CMK (cell line): ENCODE measurements around the gene TSHB.

ENCODE experiments used
- DNase-seq: peaks from one replicate; pipeline ENCODE4 v3.0.0-alpha.2; 2010; ENCODE audit warnings: low read depth

TSHB gene

DNA sequence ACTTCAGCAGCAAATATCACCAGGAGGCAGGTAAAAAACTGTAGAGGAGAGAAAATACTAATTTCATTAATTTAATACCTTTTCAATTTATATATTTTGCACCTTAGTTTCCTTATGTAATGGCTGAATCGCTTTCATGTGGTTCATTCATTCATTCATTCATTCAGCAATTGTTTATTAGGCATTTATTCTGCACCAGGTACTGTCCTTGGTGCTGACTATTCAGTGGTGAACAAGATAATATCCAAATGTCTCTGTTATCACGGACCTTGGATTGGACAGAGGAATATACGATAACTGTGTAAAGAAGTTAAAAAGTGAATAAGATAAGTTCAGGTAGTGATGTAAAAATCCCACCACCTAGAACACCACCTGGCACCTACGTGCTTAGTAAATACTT is 30.9 kb downstream of the TSHB start:
- no peak for DNase-seq

DNA sequence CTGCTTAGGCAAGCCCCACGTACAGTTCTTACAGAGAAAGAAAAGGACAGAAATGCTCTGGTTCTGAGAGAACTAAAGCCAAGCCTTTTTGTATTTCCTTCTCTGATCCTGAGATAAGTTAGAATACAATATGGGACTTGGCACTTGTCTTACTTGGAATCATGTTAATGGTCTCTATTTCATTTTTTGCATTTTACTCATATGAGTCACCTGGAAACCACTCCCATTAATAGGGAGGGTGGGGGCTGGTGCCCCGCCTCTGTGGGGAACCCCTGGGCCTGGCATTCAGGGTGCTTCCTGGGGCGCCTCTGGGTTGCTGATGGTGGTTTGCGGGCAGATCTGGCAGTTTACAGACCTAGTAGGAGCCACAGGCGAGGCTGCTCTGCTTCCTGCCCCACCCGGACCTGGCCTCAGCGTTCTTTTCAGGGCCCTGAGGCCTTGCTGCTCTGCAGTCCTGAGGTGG is 32.9 kb downstream of the TSHB start:
- peak; percentile 54 for DNase-seq

DNA sequence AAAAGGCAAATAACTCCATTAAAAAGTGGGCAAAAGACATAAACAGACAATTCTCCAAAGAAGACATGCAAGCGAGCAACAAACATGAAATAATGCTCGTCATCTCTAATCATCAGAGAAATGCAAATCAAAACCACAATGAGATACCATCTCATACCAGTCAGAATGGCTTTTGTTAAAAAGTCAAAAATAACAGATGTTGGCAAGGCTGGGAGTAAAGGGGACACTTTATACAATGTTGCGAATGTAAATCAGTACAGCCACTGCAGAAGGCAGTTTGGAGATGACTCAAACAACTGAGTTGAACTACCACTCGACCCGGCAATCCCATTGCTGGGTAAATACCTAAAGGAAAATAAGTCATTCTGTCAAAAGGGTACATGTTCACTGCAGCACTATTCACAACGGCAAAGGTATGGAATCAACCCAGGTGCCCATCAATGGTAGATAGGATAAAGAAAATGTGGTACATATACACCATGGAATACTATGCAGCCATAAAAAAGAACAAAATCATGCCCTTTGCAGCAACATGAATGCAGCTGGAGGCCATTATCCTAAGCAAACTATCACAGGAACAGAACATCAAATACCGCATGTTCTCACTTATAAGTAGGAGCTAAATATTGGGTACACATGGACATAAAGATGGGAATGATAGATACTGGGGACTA is 33.7 kb downstream of the TSHB start:
- DNase-seq: no peak

DNA sequence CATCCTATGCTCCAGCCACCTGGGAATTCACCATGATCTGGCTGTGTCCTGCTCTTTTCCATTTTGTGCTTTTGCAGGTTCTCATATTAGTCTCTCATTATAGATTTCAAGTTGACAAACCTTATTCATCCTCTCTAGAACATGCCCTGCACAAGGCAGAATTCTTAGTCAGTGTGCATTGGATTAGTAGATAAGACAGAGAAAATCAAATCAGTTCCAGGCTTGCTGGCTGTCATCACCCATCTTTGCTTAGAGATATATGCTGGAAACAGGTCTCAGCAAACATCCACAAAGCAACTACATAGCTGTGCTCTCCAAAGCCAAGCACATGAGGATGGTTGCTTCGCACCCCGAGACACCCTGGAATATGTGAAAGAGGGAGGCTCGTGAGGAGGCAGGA is 34.8 kb downstream of the TSHB start:
- no peak for DNase-seq

- no peak for DNase-seq
Observed at GRCh38 chr1:115065021-115065420, 35.4 kb downstream of the TSHB start.

DNA sequence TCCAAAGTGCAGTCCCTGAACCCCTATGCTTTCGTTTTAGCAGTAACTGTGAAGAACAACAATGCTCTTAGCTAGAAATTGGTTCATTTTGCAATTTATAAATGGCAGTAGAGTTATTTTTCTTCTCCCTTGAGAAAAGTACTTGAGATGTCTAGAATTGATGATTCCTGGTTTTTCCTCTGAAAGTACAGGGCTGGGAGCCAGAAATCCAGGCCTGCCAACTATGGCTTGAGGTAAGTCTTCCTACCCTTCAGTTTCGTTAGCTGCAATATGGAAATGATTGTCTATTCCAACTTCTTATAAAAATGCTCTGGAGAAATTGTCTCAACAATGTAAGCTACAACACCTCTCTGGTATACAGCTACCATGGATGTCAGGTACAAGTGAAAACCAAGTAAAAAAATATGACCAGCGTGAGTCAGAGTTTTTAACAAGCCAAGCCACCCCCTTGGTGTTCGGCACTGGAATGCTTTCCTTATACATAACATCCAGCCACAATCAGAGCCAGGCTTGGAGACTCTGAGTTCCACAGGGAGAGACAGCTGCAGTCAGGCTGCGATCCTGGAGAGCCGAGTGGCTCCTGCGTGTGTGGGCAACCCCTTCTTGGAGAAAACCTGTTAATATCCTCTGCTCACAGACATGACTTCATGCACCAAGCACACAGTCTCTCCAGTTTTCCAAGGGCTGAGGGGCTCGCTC is 37.7 kb downstream of the TSHB start:
- no peak for DNase-seq

DNA sequence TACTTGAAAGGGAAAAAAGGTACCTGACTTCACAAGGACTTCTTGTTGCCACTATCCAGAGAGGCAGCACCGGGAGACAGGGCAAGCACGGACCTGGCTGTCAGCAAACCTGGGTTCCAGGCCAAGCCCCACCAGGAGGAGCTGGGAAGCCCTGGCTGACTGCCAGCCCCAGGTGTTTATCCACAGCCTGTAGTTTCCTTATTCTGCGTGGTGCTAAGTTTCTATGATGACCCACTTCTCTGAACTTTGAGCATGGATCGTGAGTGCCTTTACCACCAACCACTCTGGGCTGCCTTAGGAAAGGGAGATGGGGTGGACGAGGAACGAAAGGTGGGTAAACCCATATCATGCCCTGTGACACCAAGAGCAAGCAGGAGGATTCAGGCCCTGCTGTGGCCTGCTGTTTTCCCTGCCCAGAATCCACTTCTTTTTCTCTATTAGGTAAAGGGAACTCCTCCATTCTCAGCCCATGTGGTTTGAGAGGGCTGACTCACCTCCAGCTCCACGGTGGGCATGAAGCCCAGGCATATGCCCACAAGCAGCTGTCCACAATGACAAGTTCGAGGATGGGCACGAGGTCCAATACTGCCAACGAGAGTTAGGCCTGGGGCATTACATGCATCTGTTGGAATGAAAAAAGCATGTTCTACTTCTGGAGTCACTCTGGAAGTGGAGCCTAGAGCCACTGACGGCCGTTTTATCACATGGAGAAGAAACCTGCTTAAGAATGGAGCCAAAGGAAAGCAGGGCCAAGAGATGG is 39.4 kb downstream of the TSHB start:
- DNase-seq: no peak

- no peak for DNase-seq
Observed at GRCh38 chr1:115069659-115070308, 40.2 kb downstream of the TSHB start.

- no peak for DNase-seq
Observed at GRCh38 chr1:115071012-115071664, 41.5 kb downstream of the TSHB start.

- no peak for DNase-seq
Observed at GRCh38 chr1:115073298-115074087, 43.9 kb downstream of the TSHB start.

- DNase-seq: no peak
Observed at GRCh38 chr1:115074839-115075534, 45.4 kb downstream of the TSHB start.

GRCh38 chr1:115076384-115076915 is 46.8 kb downstream of the TSHB start:
- no peak for DNase-seq

DNA sequence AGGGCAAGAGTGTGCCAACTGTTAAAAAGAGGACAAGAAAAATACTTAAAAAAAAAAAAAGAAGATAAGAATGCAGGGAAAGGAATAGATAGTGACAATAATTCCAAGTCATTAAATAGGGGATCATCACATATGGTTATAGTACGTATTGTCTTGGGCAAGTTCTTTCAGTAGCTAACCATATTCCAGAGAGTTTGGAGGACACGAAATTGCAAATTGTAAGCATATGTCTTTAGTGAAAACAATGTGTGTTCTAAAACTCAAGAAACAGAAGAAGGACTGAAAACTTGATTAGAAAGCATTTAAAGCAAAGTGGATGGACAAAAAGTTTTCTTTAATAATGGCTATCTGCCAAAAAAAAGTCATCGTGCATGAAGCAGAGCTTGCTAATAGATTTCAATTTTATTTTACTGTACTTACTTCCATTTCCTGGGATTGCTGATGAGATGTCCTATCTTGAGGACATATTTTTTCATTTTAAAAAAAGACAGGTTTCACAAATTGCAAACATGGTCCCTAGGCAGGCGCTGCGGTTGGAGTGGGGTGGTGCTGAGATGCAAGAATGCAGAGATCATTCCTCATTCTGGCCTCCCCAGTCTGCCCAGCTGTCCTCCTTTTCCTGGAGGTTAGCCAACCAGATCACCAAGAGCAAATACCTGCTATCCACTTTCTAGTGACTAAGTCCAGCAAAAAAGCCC is 47.8 kb downstream of the TSHB start:
- DNase-seq: no peak

DNA sequence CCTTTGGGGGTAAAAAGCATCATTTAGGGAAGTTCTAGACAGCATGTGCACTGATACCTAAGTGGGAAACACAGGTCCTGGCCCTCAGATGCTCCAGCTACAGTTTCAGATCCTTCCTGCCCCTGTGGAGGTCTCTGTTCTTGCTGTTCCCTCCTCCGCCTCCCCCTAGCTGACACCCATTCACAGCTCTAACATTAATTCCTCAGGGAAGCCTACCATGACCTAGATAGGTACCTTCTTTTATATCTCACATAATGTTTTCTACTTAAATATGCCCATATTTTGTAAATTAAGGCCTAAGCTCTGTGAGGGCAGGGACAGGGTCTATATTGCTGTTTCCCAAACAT is 48.3 kb downstream of the TSHB start:
- no peak for DNase-seq

DNA sequence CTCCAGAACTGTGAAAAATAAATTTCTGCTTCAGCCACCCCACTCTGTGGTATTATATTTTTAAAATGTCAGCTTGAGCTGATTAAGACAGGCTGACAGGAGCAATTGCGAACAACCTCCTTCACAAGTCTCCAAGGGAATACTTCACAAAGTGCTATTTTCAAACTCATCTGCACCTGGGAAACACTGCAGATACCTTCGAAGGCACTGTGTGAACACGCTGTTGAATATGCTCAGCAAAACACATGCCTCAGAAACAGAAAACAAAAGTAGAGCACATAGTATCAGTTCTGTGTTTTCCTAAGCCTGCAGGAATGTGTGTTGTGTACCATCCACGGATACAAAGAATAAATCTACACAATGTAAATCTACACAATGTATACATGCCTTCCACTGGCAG is 49.1 kb downstream of the TSHB start:
- DNase-seq: no peak

DNA sequence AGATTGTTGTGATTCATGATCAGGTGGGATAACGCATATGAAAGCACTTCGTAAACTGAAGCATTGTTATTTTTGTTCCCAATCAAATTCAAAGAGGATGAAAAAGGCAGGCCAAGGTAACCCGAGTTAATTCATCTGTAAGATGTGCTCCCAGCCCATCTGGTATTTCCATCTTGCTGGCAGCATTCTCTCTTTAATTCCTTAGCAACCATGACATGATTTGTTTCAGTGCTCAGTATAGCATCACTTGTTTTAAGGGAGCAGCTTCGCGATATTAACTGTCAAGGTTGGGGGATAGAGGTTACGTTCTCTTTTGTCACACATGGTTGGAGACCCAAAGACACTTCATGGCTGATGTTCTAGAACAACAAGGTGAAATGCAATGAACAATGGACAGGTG is 53.3 kb downstream of the TSHB start:
- no peak for DNase-seq
